ENCODE data around the gene TEKT3. TPM values are rescaled to one million over a fixed set of nuclear protein-coding genes. Genes with fewer than 3 reads are reported as not detected.

The TEKT3 gene
- total RNA-seq, 6 donors from 2014 or later, result 0.64 to 4.1 (median 1.8) TPM; not detected in 1

- Histone ChIP-seq H3K27me3 (no peaks in the 10 kb centered on the region), H3K27ac (no peak overlapping the region), H3K9me3 (no peaks in the 10 kb centered on the region), H3K36me3 (no peaks in the 10 kb centered on the region), H3K4me3 (no peak overlapping the region), H3K4me1 (no peaks in the 10 kb centered on the region)
- TF ChIP-seq POLR2AphosphoS5 (IDR thresholded peaks at IDR 0.05) (no peak), EP300 (IDR thresholded peaks at IDR 0.05) (no peak), POLR2A (IDR thresholded peaks at IDR 0.05) (no peak), CTCF (IDR thresholded peaks at IDR 0.05) (no peak)
- 70 to 73% methylated on average over 4 to 5 of the region's 5 CpGs for WGBS, 2 donors
- no peak for ATAC-seq (ENCODE audit: low FRiP score in 2 of 2)
- no peak for DNase-seq
Measured at GRCh38 chr17:15319452-15320010, 21.9 kb downstream of the TEKT3 start.

- H3K27ac ChIP-seq, result no peak overlapping the region
- no peaks in the 10 kb centered on the region for H3K27me3 ChIP-seq
- DNase-seq (no peak), ATAC-seq (ENCODE audit: low FRiP score in 2 of 2) (no peak)
- H3K9me3 ChIP-seq, result no peaks in the 10 kb centered on the region
- TF ChIP-seq POLR2AphosphoS5 (IDR thresholded peaks at IDR 0.05) (no peak), CTCF (IDR thresholded peaks at IDR 0.05) (no peak), EP300 (IDR thresholded peaks at IDR 0.05) (no peak), POLR2A (IDR thresholded peaks at IDR 0.05) (no peak)
- no peak overlapping the region for H3K4me3 ChIP-seq
- WGBS, 2 donors, result 91 to 92% methylated on average over 5 of the region's 5 CpGs
- peaks cover 0 to 3% (median 0%) of the 10 kb centered on the region in 4 donors for H3K4me1 ChIP-seq
- no peaks in the 10 kb centered on the region for H3K36me3 ChIP-seq
Measured at GRCh38 chr17:15311996-15312395, 29.4 kb downstream of the TEKT3 start.

- no peak for ATAC-seq (ENCODE audit: low FRiP score in 2 of 2)
- no peak overlapping the region for H3K4me3 ChIP-seq
- H3K27ac ChIP-seq, result no peak overlapping the region
- H3K4me1 ChIP-seq, result peaks cover 0 to 4% (median 0%) of the 10 kb centered on the region in 4 donors
- no peaks in the 10 kb centered on the region for H3K36me3 ChIP-seq
- DNase-seq, result no peak
- no peaks in the 10 kb centered on the region for H3K9me3 ChIP-seq
- no peaks in the 10 kb centered on the region for H3K27me3 ChIP-seq
- no peak for TF ChIP-seq CTCF (IDR thresholded peaks at IDR 0.05)
- TF ChIP-seq EP300 (IDR thresholded peaks at IDR 0.05), result no peak
- TF ChIP-seq POLR2AphosphoS5 (IDR thresholded peaks at IDR 0.05), result no peak
- TF ChIP-seq POLR2A (IDR thresholded peaks at IDR 0.05), result no peak
- WGBS, 2 donors, result 66 to 67% methylated on average over 3 of the region's 3 CpGs
Measured at GRCh38 chr17:15309793-15310192, 31.6 kb downstream of the TEKT3 start.

GRCh38 chr17:15309236-15309635 lies 32.2 kb downstream of the TEKT3 start:
- no peak overlapping the region for H3K27ac ChIP-seq
- no peaks in the 10 kb centered on the region for H3K27me3 ChIP-seq
- H3K9me3 ChIP-seq, result no peaks in the 10 kb centered on the region
- ATAC-seq (ENCODE audit: low FRiP score in 2 of 2) (no peak), DNase-seq (no peak)
- 73 to 86% methylated on average over 3 of the region's 3 CpGs for WGBS, 2 donors
- H3K36me3 ChIP-seq, result no peaks in the 10 kb centered on the region
- H3K4me3 ChIP-seq, result no peak overlapping the region
- H3K4me1 ChIP-seq, result peaks cover 0 to 4% (median 0%) of the 10 kb centered on the region in 4 donors
- no peak for TF ChIP-seq POLR2A (IDR thresholded peaks at IDR 0.05)
- TF ChIP-seq POLR2AphosphoS5 (IDR thresholded peaks at IDR 0.05), result no peak

- H3K4me1 ChIP-seq, result peaks cover 0 to 4% (median 0%) of the 10 kb centered on the region in 4 donors
- no peak for ATAC-seq (ENCODE audit: low FRiP score in 2 of 2)
- H3K27ac ChIP-seq, result no peak overlapping the region
Measured at GRCh38 chr17:15308758-15309157, 32.6 kb downstream of the TEKT3 start.

More at GRCh38 chr17:15308758-15309157, 32.6 kb downstream of the TEKT3 start:
- Histone ChIP-seq H3K9me3 (no peaks in the 10 kb centered on the region), H3K4me3 (no peak overlapping the region), H3K27me3 (no peaks in the 10 kb centered on the region), H3K36me3 (no peaks in the 10 kb centered on the region)
- DNase-seq, result no peak
- TF ChIP-seq EP300 (IDR thresholded peaks at IDR 0.05) (no peak), POLR2A (IDR thresholded peaks at IDR 0.05) (no peak), POLR2AphosphoS5 (IDR thresholded peaks at IDR 0.05) (no peak), CTCF (IDR thresholded peaks at IDR 0.05) (no peak)
- WGBS, 2 donors, result 79 to 80% methylated on average over 7 of the region's 7 CpGs
